H1 (cell line): Measurements from ENCODE around the gene TM4SF18. TPM values are rescaled to one million over a fixed set of nuclear protein-coding genes. Genes with fewer than 3 reads are reported as not detected.

Experiments
- CTCF ChIA-PET: fragments of 300-600 bp; sonication (Branson Sonifier 250); formaldehyde crosslinking; loops from one replicate; lab custom pipeline; 2021; ENCODE audit not compliant: partially characterized antibody; lab: Charles Lee
- POLR2A ChIA-PET: fragments of 300-600 bp; sonication (Branson Sonifier 250); formaldehyde crosslinking; loops from one replicate; lab custom pipeline; 2021; ENCODE audit warnings: inconsistent platforms; ENCODE audit not compliant: partially characterized antibody; lab: Charles Lee
- DNase-seq, 2 experiments: peaks; one replicate each; pipeline versions ENCODE4 v3.0.0 to v3.0.0-alpha.2; 2010 to 2022; ENCODE audit warnings: low spot score in 2 of 2, low read depth in 1 of 2, mixed read lengths in 1 of 2
- FAIRE-seq: peaks from 2 replicates; lab custom pipeline; 2011; peaks lifted over from hg19 to GRCh38; lab: Jason Lieb, UNC
- H2AFZ ChIP-seq: 2 replicates; pipeline ENCODE4 v1.8.1; 2012; ENCODE audit warnings: low read length, inconsistent platforms
- H2AK5ac ChIP-seq: 2 replicates; pipeline ENCODE4 v1.6.1; 2013; ENCODE audit warnings: low read depth, low read length
- H2BK120ac ChIP-seq: replicated peaks from 2 replicates; pipeline ENCODE3; 2013; ENCODE audit warnings: low read depth, low read length, inconsistent platforms
- H2BK12ac ChIP-seq: 2 replicates; pipeline ENCODE4 v1.6.1; 2013; ENCODE audit warnings: low read depth, low read length
- H2BK15ac ChIP-seq: 2 replicates; pipeline ENCODE4 v1.6.1; 2013; ENCODE audit warnings: low read length
- H2BK20ac ChIP-seq: 2 replicates; pipeline ENCODE4 v1.6.1; 2013; ENCODE audit warnings: low read length
- H2BK5ac ChIP-seq: 2 replicates; pipeline ENCODE4 v1.6.1; 2013; ENCODE audit warnings: low read depth, low read length
- H3K14ac ChIP-seq: 2 replicates; pipeline ENCODE4 v1.6.1; 2013; ENCODE audit warnings: inconsistent platforms; ENCODE audit not compliant: insufficient read length
- H3K18ac ChIP-seq: 2 replicates; pipeline ENCODE4 v1.6.1; 2013; ENCODE audit warnings: low read length; ENCODE audit errors: extremely low read depth
- H3K23ac ChIP-seq: 2 replicates; pipeline ENCODE4 v1.6.1; 2013; ENCODE audit warnings: inconsistent platforms; ENCODE audit not compliant: insufficient read length
- H3K23me2 ChIP-seq: 2 replicates; pipeline ENCODE4 v1.6.1; 2013; ENCODE audit warnings: low read depth, low read length
- H3K27ac ChIP-seq: 2 replicates; pipeline ENCODE4 v1.6.1; 2011; ENCODE audit warnings: low read depth, low read length, inconsistent platforms
- H3K27me3 ChIP-seq, 4 experiments: replicated peaks in 1 of 4; 1 replicate in 1 of 4; 2 replicates in 3 of 4; pipeline versions ENCODE4 v1.6.1 to v1.8.1; 2011 to 2013; ENCODE audit warnings: low read length in 3 of 4, mild to moderate bottlenecking in 3 of 4, inconsistent platforms in 2 of 4, mixed read lengths in 2 of 4, moderate library complexity in 1 of 4; ENCODE audit not compliant: control insufficient read depth in 3 of 4, insufficient read depth in 3 of 4; ENCODE audit errors: extremely low read depth in 1 of 4
- H3K36me3 ChIP-seq, 4 experiments: 2 replicates each; pipeline versions ENCODE4 v1.6.1 to v1.8.1; 2011 to 2013; ENCODE audit warnings: mild to moderate bottlenecking in 4 of 4, low read length in 3 of 4, moderate library complexity in 2 of 4, control low read depth in 1 of 4, inconsistent platforms in 1 of 4; ENCODE audit not compliant: insufficient read depth in 4 of 4, control insufficient read depth in 2 of 4
- H3K4ac ChIP-seq: replicated peaks from 2 replicates; pipeline ENCODE3; 2013; ENCODE audit warnings: low read length, low read depth, mixed read lengths, inconsistent platforms; ENCODE audit not compliant: insufficient read length
- H3K4me1 ChIP-seq, 4 experiments: replicated peaks in 1 of 4; 1 replicate in 1 of 4; 2 replicates in 3 of 4; pipeline versions ENCODE4 v1.6.1 to v1.8.1; 2011 to 2013; ENCODE audit warnings: low read length in 3 of 4, inconsistent platforms in 2 of 4, mixed read lengths in 1 of 4; ENCODE audit not compliant: insufficient read depth in 4 of 4, control insufficient read depth in 3 of 4
- H3K4me2 ChIP-seq, 2 experiments: 2 replicates each; pipeline versions ENCODE4 v1.6.1 to v1.8.1; 2011 to 2013; ENCODE audit warnings: low read depth in 2 of 2, low read length in 2 of 2, control low read depth in 1 of 2, inconsistent platforms in 1 of 2, mild to moderate bottlenecking in 1 of 2; ENCODE audit not compliant: insufficient read depth in 1 of 2
- H3K4me3 ChIP-seq, 4 experiments: fragments of 200-600, 300-600 bp in 1 of 4; sonication (generic), shearing (Covaris generic), sonication (Bioruptor Twin) in 1 of 4; 2 replicates each; pipeline versions ENCODE4 v1.5.1 to v1.8.1; 2011 to 2016; ENCODE audit warnings: low read length in 4 of 4, low read depth in 3 of 4, control low read depth in 2 of 4, inconsistent platforms in 2 of 4, mild to moderate bottlenecking in 2 of 4, mixed read lengths in 1 of 4, moderate library complexity in 1 of 4; ENCODE audit not compliant: insufficient read depth in 2 of 4; ENCODE audit errors: extremely low read depth in 1 of 4
- H3K56ac ChIP-seq: replicated peaks from 2 replicates; pipeline ENCODE3; 2013; ENCODE audit warnings: low read depth, mild to moderate bottlenecking, mixed read lengths, low read length, inconsistent platforms; ENCODE audit not compliant: insufficient read length
- H3K79me1 ChIP-seq: 2 replicates; pipeline ENCODE4 v1.6.1; 2013; ENCODE audit warnings: low read depth, low read length, control low read depth
- H3K79me2 ChIP-seq, 2 experiments: 2 replicates each; pipeline versions ENCODE4 v1.6.1 to v1.8.1; 2012 to 2013; ENCODE audit warnings: low read length in 2 of 2, mild to moderate bottlenecking in 2 of 2, inconsistent platforms in 1 of 2; ENCODE audit not compliant: insufficient read depth in 2 of 2, control insufficient read depth in 1 of 2
- H3K9ac ChIP-seq, 4 experiments: replicated peaks in 1 of 4; 1 replicate in 1 of 4; 2 replicates in 3 of 4; pipeline versions ENCODE4 v1.6.1 to v1.8.1; 2011 to 2013; ENCODE audit warnings: low read depth in 3 of 4, low read length in 3 of 4, control low read depth in 2 of 4, mild to moderate bottlenecking in 2 of 4, moderate library complexity in 2 of 4, inconsistent platforms in 1 of 4; ENCODE audit errors: extremely low read depth in 1 of 4
- H3K9me3 ChIP-seq, 2 experiments: 2 replicates each; pipeline versions ENCODE4 v1.6.1 to v1.8.1; 2012 to 2013; ENCODE audit warnings: mild to moderate bottlenecking in 2 of 2, moderate library complexity in 2 of 2, control low read depth in 1 of 2, inconsistent platforms in 1 of 2, low read depth in 1 of 2, low read length in 1 of 2, mixed read lengths in 1 of 2; ENCODE audit not compliant: insufficient read depth in 2 of 2
- H4K20me1 ChIP-seq, 2 experiments: replicated peaks in 1 of 2; 2 replicates each; pipeline versions ENCODE3 to v1.8.1; 2011 to 2013; ENCODE audit warnings: inconsistent platforms in 2 of 2, low read length in 2 of 2, mild to moderate bottlenecking in 1 of 2; ENCODE audit not compliant: insufficient read depth in 2 of 2, control insufficient read depth in 1 of 2
- H4K5ac ChIP-seq: 2 replicates; pipeline ENCODE4 v1.6.1; 2013; ENCODE audit warnings: low read length, low read depth, mixed read lengths, inconsistent platforms; ENCODE audit not compliant: insufficient read length
- H4K8ac ChIP-seq: 2 replicates; pipeline ENCODE4 v1.8.0; 2013; ENCODE audit warnings: mild to moderate bottlenecking, moderate library complexity, low read length, inconsistent platforms; ENCODE audit not compliant: insufficient read depth; ENCODE audit errors: extremely low read depth
- H4K91ac ChIP-seq: replicated peaks from 2 replicates; pipeline ENCODE3; 2013; ENCODE audit warnings: low read length, mixed read lengths, inconsistent platforms; ENCODE audit not compliant: insufficient read length
- CHD2 ChIP-seq: IDR thresholded peaks from 2 replicates; pipeline ENCODE4 v1.6.1; 2012; ENCODE audit warnings: low read length, improper control_type of control experiment
- SP2 ChIP-seq: IDR thresholded peaks from 2 replicates; pipeline ENCODE4 v1.6.1; 2012; ENCODE audit warnings: mild to moderate bottlenecking, low read length, inconsistent platforms
- TAF7 ChIP-seq: optimal IDR thresholded peaks from 2 replicates; pipeline ENCODE3; 2011; ENCODE audit warnings: low read depth, mild to moderate bottlenecking, inconsistent platforms, low read length, moderate library complexity, borderline replicate concordance
- polyA plus RNA-seq, 7 experiments: library from polyadenylated mRNA; depleted of rRNA in 3 of 7; stranded (reverse) in 5 of 7; unstranded in 2 of 7; fragments of >200 nt in 5 of 7; fragments of 200-250 nt in 2 of 7; gene quantifications; 1 replicate in 5 of 7; 2 replicates in 1 of 7; 4 replicates in 1 of 7; pipeline versions ENCODE4 v1.2.1 to v1.2.3, GENCODE V29; 2011 to 2013; ENCODE audit warnings: missing spikeins in 2 of 7, mixed read lengths in 2 of 7
- total RNA-seq: library from RNA; stranded (reverse); fragmentation: NEBNext Ultra II Directional; extraction: Animal tissue kit (Norgen Biotek cat#: 25700); gene quantifications from 2 replicates; pipeline ENCODE4 v1.2.1, GENCODE V29; 2021

Gene TM4SF18
- total and polyA plus RNA-seq, 2 of the 8 experiments (the other 6 are each of a cell fraction or from before 2014, with no cell fraction given) = 2.9 to 13.6 TPM

DNA sequence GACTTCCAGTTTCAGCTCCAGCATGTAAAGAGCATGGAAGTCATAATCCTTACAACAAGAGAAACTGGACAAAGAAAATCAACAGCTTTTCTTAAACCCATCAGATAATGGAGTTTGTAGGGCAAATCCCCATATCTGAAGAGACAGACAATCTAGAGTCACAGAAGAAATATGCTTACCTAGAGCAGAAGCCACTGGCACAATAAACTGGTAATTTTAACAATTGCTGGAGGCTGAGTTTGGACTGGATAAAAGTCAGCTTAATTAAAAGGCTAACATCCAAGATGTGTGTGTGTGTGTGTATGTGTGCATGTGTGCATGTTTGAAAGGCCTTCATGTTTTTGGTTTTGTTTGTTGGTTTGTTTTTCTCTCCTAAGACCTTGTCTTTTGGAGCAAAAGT is 50.6 kb downstream of the TM4SF18 start:
- H3K79me2 ChIP-seq = no peaks in the 10 kb centered on the region
- no peaks in the 10 kb centered on the region for H3K27me3 ChIP-seq
- POLR2A ChIA-PET = no interaction called here
- no peak overlapping the region for H4K91ac ChIP-seq
- no peak overlapping the region for H3K4me3 ChIP-seq
- DNase-seq (no peak), FAIRE-seq (no peak)
- CTCF ChIA-PET = interaction anchor here (1.2 to 6.0 kb wide), 2 partner anchors 13 to 163 kb away, joined by 3 to 46 read pairs; no protein-coding TSS in a partner anchor
- H2BK5ac ChIP-seq = no peak overlapping the region
- H3K18ac ChIP-seq = no peak overlapping the region
- H3K23ac ChIP-seq = no peak overlapping the region
- H4K20me1 ChIP-seq = no peaks in the 10 kb centered on the region
- no peak overlapping the region for H2AFZ ChIP-seq
- no peak for TF ChIP-seq SP2
- TF ChIP-seq CHD2 = no peak
- TF ChIP-seq TAF7 = no peak
- H3K4ac ChIP-seq = no peak overlapping the region
- H3K14ac ChIP-seq = no peak overlapping the region
- H3K23me2 ChIP-seq = no peaks in the 10 kb centered on the region
- no peak overlapping the region for H2BK20ac ChIP-seq
- H3K79me1 ChIP-seq = no peaks in the 10 kb centered on the region
- no peak overlapping the region for H3K27ac ChIP-seq
- H4K8ac ChIP-seq = no peak overlapping the region
- no peaks in the 10 kb centered on the region for H3K4me1 ChIP-seq
- H3K56ac ChIP-seq = no peak overlapping the region
- no peak overlapping the region for H2AK5ac ChIP-seq
- H4K5ac ChIP-seq = no peak overlapping the region
- H3K4me2 ChIP-seq = no peak overlapping the region
- H2BK120ac ChIP-seq = no peak overlapping the region
- H3K9ac ChIP-seq = no peak overlapping the region
- H3K9me3 ChIP-seq = no peaks in the 10 kb centered on the region; a peak in 1 of 4 replicates
- H2BK15ac ChIP-seq = no peak overlapping the region
- no peak overlapping the region for H2BK12ac ChIP-seq
- no peaks in the 10 kb centered on the region for H3K36me3 ChIP-seq
